ENCODE data around the gene IMMP2L.

IMMP2L gene

GRCh38 chr7:111384065-111384891, 178.0 kb downstream of the IMMP2L start:
- TF ChIP-seq, protein P1, sequence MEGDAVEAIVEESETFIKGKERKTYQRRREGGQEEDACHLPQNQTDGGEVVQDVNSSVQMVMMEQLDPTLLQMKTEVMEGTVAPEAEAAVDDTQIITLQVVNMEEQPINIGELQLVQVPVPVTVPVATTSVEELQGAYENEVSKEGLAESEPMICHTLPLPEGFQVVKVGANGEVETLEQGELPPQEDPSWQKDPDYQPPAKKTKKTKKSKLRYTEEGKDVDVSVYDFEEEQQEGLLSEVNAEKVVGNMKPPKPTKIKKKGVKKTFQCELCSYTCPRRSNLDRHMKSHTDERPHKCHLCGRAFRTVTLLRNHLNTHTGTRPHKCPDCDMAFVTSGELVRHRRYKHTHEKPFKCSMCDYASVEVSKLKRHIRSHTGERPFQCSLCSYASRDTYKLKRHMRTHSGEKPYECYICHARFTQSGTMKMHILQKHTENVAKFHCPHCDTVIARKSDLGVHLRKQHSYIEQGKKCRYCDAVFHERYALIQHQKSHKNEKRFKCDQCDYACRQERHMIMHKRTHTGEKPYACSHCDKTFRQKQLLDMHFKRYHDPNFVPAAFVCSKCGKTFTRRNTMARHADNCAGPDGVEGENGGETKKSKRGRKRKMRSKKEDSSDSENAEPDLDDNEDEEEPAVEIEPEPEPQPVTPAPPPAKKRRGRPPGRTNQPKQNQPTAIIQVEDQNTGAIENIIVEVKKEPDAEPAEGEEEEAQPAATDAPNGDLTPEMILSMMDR (IDR thresholded peaks at IDR 0.05), result no peak

GRCh38 chr7:111383133-111383532, 179.2 kb downstream of the IMMP2L start:
- TF ChIP-seq, protein P1 (IDR thresholded peaks at IDR 0.05), result no peak

DNA sequence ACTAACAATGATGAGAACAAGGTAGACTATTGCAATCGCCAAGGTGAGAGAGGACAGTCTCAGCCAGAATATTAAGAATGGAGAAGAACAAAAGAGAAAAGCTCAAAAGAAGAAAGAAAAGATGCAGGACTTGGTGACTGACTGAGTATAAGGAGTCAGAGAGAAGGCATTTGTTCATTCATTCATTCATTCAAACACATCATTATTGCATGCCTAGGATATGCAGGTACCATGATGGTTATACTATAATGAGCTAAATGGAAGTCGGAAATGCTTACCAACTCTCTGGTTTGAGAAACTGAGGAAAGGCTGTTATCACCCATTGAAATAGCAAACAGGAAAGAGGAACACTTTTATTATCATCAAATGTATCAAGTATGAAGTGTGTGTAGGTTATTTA, 180.7 kb downstream of the IMMP2L start:
- TF ChIP-seq, protein P1 (IDR thresholded peaks at IDR 0.05), result no peak

GRCh38 chr7:111380945-111381344, 181.3 kb downstream of the IMMP2L start:
- TF ChIP-seq, protein P1 (IDR thresholded peaks at IDR 0.05), result no peak

- TF ChIP-seq, protein P1 (IDR thresholded peaks at IDR 0.05), result no peak
These were observed 188.3 kb downstream of the IMMP2L start for GRCh38 chr7:111374027-111374426.

- TF ChIP-seq, protein P1 (IDR thresholded peaks at IDR 0.05), result no peak
These were observed 190.9 kb downstream of the IMMP2L start for GRCh38 chr7:111371437-111371836.

DNA sequence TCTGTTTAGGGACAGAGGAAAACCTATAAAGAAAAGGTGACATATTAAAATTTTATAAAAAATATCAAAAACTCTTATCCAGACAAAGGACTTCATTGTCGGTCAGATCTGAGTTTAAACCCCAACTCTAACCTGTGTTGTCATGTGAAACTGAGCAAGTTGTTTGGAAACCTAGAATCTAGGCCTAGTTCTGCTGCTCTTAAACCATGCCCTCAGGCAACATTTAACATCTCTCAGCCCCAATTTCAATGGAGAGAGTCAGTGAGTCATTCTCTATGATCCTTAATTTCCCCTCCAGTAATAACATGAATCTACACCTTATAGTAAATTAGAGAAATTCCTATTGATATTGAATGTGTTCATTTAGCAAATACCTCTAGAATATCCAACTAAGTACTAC, 192.3 kb downstream of the IMMP2L start:
- TF ChIP-seq, protein P1 (IDR thresholded peaks at IDR 0.05), result no peak
